HepG2 (cell line): ENCODE results near the gene TNFSF8.

Experiments used
- ARNTL ChIP-seq: sonication (generic); formaldehyde crosslinking; IDR thresholded peaks from 2 replicates; pipeline ENCODE4 v1.4.0; 2020; ENCODE audit warnings: mild to moderate bottlenecking, missing genetic modification reagents
- CSRNP2 ChIP-seq: sonication (generic); formaldehyde crosslinking; conservative IDR thresholded peaks from 2 replicates; pipeline ENCODE4 v1.8.0; 2022; ENCODE audit warnings: low read depth, missing genetic modification reagents
- SETDB1 ChIP-seq: sonication (generic); formaldehyde crosslinking; IDR thresholded peaks from 2 replicates; pipeline ENCODE4 v1.5.1; 2020; ENCODE audit warnings: missing genetic modification reagents, mild to moderate bottlenecking, borderline replicate concordance

- TF ChIP-seq SETDB1 (CRISPR knock-in tag) (no peak), ARNTL (CRISPR knock-in tag) (no peak), CSRNP2 (no peak)
Measured at GRCh38 chr9:114913217-114913616, 17.2 kb downstream of the TNFSF8 start.
